ENCODE measurements around the gene DCANP1.

GRCh38 chr5:135482381-135482933, 35.3 kb upstream of the DCANP1 start:
- TF ChIP-seq, protein P1, sequence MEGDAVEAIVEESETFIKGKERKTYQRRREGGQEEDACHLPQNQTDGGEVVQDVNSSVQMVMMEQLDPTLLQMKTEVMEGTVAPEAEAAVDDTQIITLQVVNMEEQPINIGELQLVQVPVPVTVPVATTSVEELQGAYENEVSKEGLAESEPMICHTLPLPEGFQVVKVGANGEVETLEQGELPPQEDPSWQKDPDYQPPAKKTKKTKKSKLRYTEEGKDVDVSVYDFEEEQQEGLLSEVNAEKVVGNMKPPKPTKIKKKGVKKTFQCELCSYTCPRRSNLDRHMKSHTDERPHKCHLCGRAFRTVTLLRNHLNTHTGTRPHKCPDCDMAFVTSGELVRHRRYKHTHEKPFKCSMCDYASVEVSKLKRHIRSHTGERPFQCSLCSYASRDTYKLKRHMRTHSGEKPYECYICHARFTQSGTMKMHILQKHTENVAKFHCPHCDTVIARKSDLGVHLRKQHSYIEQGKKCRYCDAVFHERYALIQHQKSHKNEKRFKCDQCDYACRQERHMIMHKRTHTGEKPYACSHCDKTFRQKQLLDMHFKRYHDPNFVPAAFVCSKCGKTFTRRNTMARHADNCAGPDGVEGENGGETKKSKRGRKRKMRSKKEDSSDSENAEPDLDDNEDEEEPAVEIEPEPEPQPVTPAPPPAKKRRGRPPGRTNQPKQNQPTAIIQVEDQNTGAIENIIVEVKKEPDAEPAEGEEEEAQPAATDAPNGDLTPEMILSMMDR (optimal IDR thresholded peaks at IDR 0.05 in 1 of 3, IDR thresholded peaks at IDR 0.05 in 1 of 3, conservative IDR thresholded peaks at IDR 0.05 in 1 of 3; ENCODE audit: extremely low read depth in 1 of 3, insufficient read depth in 2 of 3, low read length in 3 of 3): no peak
- no peak for TF ChIP-seq EZH2 (IDR thresholded peaks at IDR 0.05; ENCODE audit: low read length)

Measured in keratinocyte (primary cell).